NB4 (cell line): ENCODE measurements around the gene GLRB.
"Not testable (repeated sequence)": the region's sequence is repeated elsewhere in the genome, so short reads cannot be mapped to it uniquely, and the experiment has no call there.

Experiments used
- DNase-seq: peaks from one replicate; pipeline ENCODE4 v3.0.0; 2010; ENCODE audit warnings: low read depth
- H3K4me3 ChIP-seq: one replicate; pipeline ENCODE4 v1.5.1; 2011; ENCODE audit warnings: mild to moderate bottlenecking, low read depth, low read length, moderate library complexity
- MAX ChIP-seq: IDR thresholded peaks from 2 replicates; pipeline ENCODE4 v1.6.1; 2011; ENCODE audit warnings: low read depth, low read length
- MYC ChIP-seq: IDR thresholded peaks from 2 replicates; pipeline ENCODE4 v1.6.1; 2011; ENCODE audit warnings: low read depth, low read length
- POLR2A ChIP-seq: IDR thresholded peaks from 2 replicates; pipeline ENCODE4 v1.6.1; 2011; ENCODE audit warnings: mild to moderate bottlenecking; ENCODE audit not compliant: insufficient read length; ENCODE audit errors: extremely low read depth
- TF ChIP-seq, protein P1 (sequence below): IDR thresholded peaks from one replicate; pipeline ENCODE4 v1.5.1; 2012; ENCODE audit warnings: low read depth, low read length

The GLRB gene

GRCh38 chr4:157048248-157048647, 27.7 kb upstream of the GLRB start:
- TF ChIP-seq MYC (no peak), POLR2A (no peak), MAX (no peak)
- TF ChIP-seq, protein P1, sequence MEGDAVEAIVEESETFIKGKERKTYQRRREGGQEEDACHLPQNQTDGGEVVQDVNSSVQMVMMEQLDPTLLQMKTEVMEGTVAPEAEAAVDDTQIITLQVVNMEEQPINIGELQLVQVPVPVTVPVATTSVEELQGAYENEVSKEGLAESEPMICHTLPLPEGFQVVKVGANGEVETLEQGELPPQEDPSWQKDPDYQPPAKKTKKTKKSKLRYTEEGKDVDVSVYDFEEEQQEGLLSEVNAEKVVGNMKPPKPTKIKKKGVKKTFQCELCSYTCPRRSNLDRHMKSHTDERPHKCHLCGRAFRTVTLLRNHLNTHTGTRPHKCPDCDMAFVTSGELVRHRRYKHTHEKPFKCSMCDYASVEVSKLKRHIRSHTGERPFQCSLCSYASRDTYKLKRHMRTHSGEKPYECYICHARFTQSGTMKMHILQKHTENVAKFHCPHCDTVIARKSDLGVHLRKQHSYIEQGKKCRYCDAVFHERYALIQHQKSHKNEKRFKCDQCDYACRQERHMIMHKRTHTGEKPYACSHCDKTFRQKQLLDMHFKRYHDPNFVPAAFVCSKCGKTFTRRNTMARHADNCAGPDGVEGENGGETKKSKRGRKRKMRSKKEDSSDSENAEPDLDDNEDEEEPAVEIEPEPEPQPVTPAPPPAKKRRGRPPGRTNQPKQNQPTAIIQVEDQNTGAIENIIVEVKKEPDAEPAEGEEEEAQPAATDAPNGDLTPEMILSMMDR: no peak
- no peak overlapping the region for H3K4me3 ChIP-seq
- DNase-seq: no peak

GRCh38 chr4:157050561-157050960, 25.4 kb upstream of the GLRB start:
- DNase-seq: no peak
- no peak for TF ChIP-seq MAX
- no peak for TF ChIP-seq POLR2A
- TF ChIP-seq MYC: no peak
- TF ChIP-seq, protein P1: no peak
- H3K4me3 ChIP-seq: no peak overlapping the region

DNA sequence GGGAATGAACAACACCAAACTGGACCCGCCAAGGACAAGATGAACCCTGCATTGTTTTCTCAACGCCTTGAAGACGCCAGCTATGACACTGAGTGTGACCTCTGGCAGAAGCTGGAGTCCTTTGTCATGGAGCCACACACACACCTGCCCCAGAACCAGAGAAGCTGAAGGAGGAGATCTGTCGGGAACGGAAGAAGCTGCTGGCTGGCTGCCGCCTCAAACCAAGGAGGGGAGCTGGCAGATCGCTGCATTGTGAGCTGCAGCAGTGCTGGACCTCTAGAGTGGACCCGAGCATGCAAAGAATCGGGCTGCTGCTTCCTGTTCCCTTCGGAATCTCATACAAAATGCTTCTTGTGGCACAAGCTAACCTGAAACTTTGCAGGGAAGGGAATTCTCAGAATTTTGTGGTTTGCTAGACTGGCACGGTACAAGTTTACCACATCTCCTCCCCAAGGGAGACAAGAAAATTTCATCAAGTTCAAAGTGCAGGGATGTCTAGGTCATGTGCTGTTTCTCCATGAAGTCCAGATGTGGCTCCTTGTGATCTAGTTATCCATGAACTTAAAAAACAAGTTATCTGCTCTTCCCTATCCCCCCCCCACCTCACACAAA, 23.4 kb upstream of the GLRB start:
- no peak for DNase-seq
- no peak for TF ChIP-seq MYC
- TF ChIP-seq MAX: no peak
- TF ChIP-seq POLR2A: no peak
- H3K4me3 ChIP-seq: no peak overlapping the region

- DNase-seq: no peak
- no peak for TF ChIP-seq POLR2A
- TF ChIP-seq, protein P1: no peak
- no peak overlapping the region for H3K4me3 ChIP-seq
These were observed 18.7 kb upstream of the GLRB start for GRCh38 chr4:157057218-157057617.

DNA sequence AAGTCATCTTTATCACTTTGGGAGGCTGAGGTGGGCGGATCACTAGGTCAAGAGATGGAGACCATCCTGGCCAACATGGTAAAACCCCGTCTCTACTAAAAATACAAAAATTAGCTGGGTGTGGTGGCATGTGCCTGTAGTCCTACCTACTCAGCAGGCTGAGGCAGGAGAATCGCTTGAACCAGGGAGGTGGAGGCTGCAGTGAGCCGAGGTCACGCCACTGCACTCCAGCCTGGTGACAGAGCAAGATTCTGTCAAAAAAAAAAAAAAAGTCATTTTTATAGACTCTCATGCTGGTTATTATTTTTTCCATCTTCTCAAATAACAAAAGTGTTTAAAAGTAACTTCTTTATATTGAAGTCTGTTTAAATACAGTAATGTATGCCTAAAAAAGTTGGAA, 17.1 kb upstream of the GLRB start:
- not testable (repeated sequence) for DNase-seq, H3K4me3 ChIP-seq

GRCh38 chr4:157072002-157072401, 3.9 kb upstream of the GLRB start:
- no peak overlapping the region for H3K4me3 ChIP-seq
- TF ChIP-seq MAX (no peak), POLR2A (no peak), MYC (no peak)
- TF ChIP-seq, protein P1: no peak
- DNase-seq: no peak

GRCh38 chr4:157075401-157075800, 549 bp upstream of the GLRB start:
- no peak for TF ChIP-seq MAX
- TF ChIP-seq MYC: no peak
- TF ChIP-seq POLR2A: no peak
- TF ChIP-seq, protein P1: no peak
- no peak for DNase-seq
- no peak overlapping the region for H3K4me3 ChIP-seq
